MCF 10A (cell line): ENCODE results near the gene CPXM1. TPM values are rescaled to one million over a fixed set of nuclear protein-coding genes. Genes with fewer than 3 reads are reported as not detected.
"Not testable (repeated sequence)": the region's sequence is repeated elsewhere in the genome, so short reads cannot be mapped to it uniquely, and the experiment has no call there.

ENCODE experiments used
- BruUV-seq: library from RNA; stranded (reverse); fragments of 400-500 nt; replicated peaks from 2 replicates; lab custom pipeline; 2021; lab: Mats Ljungman, UMichigan
- CTCF ChIA-PET: fragments of 300-600 bp; sonication (Branson Sonifier 250); formaldehyde crosslinking; extraction: SDS; loops from one replicate; lab custom pipeline; 2021; ENCODE audit warnings: antibody characterized with exemption, inconsistent platforms; lab: Yijun Ruan, JAX
- POLR2A ChIA-PET: fragments of 300-600, 350-650 bp; sonication (Branson Sonifier 250); formaldehyde crosslinking; extraction: SDS; loops from one replicate; lab custom pipeline; 2020; ENCODE audit warnings: antibody characterized with exemption, inconsistent platforms; lab: Yijun Ruan, JAX
- DNase-seq: peaks from one replicate; pipeline ENCODE4 v3.0.0-alpha.2; 2018; ENCODE audit not compliant: unreplicated experiment
- H3K27ac Mint-ChIP-seq: one replicate; pipeline ENCODE4 v1.8.0; 2022; ENCODE audit warnings: mild to moderate bottlenecking, low read depth, mixed read lengths; ENCODE audit not compliant: unreplicated experiment
- H3K27me3 Mint-ChIP-seq: one replicate; pipeline ENCODE4 v1.8.0; 2022; ENCODE audit warnings: mixed read lengths; ENCODE audit not compliant: insufficient read depth, unreplicated experiment
- H3K36me3 Mint-ChIP-seq: one replicate; pipeline ENCODE4 v1.8.0; 2022; ENCODE audit warnings: mild to moderate bottlenecking, moderate library complexity, mixed read lengths; ENCODE audit not compliant: insufficient read depth, unreplicated experiment
- H3K4me1 Mint-ChIP-seq: one replicate; pipeline ENCODE4 v1.8.0; 2022; ENCODE audit warnings: mixed read lengths; ENCODE audit not compliant: insufficient read depth, unreplicated experiment
- H3K4me3 Mint-ChIP-seq: one replicate; pipeline ENCODE4 v1.8.0; 2022; ENCODE audit warnings: mild to moderate bottlenecking, moderate library complexity, mixed read lengths; ENCODE audit not compliant: unreplicated experiment
- H3K9me3 Mint-ChIP-seq: one replicate; pipeline ENCODE4 v1.8.0; 2022; ENCODE audit warnings: mixed read lengths; ENCODE audit not compliant: unreplicated experiment
- CTCF ChIP-seq: fragments of 200-600 bp; IDR thresholded peaks from one replicate; pipeline ENCODE4 v1.8.0; 2022; ENCODE audit warnings: antibody characterized with exemption, mild to moderate bottlenecking; ENCODE audit not compliant: unreplicated experiment
- intact Hi-C: fragments of 100-400 bp; cut with micrococcal nuclease; formaldehyde crosslinking; loops from 2 replicates; pipeline ENCODE4 v1.14.1; 2022
- total RNA-seq: library from RNA; stranded (reverse); gene quantifications from 2 replicates; pipeline ENCODE4 v1.2.3, GENCODE V29; 2022

CPXM1 gene
- total RNA-seq, 1 experiment from 2014 or later, result not detected

GRCh38 chr20:2775139-2775538 lies 25.3 kb downstream of the CPXM1 start:
- Mint-ChIP-seq H3K4me3 (no peak overlapping the region), H3K27me3 (peaks cover 16% of the 10 kb centered on the region)
- POLR2A ChIA-PET, result no interaction called here

GRCh38 chr20:2773812-2774211 lies 26.6 kb downstream of the CPXM1 start:
- H3K27me3 Mint-ChIP-seq, result peaks cover 16% of the 10 kb centered on the region
- no peak overlapping the region for H3K4me3 Mint-ChIP-seq
- BruUV-seq, result no TSS peak
- H3K4me1 Mint-ChIP-seq, result no peaks in the 10 kb centered on the region
- TF ChIP-seq CTCF, result no peak
- no peak overlapping the region for H3K27ac Mint-ChIP-seq
- POLR2A ChIA-PET, result no interaction called here
- H3K36me3 Mint-ChIP-seq, result no peaks in the 10 kb centered on the region
- no peaks in the 10 kb centered on the region for H3K9me3 Mint-ChIP-seq
- intact Hi-C loops, result no loop called here
- DNase-seq, result no peak
- CTCF ChIA-PET, result interaction anchor here (0.7 to 1.3 kb wide), 2 partner anchors 20 to 189 kb away, joined by 4 to 9 read pairs; no protein-coding TSS in a partner anchor

More at GRCh38 chr20:2775139-2775538, 25.3 kb downstream of the CPXM1 start:
- Mint-ChIP-seq H3K9me3 (no peaks in the 10 kb centered on the region), H3K27ac (no peak overlapping the region), H3K36me3 (no peaks in the 10 kb centered on the region), H3K4me1 (no peaks in the 10 kb centered on the region)
- no peak for DNase-seq
- BruUV-seq, result no TSS peak
- CTCF ChIA-PET, result interaction anchor here (0.6 kb wide), 1 partner anchor 72 kb away, joined by 4 read pairs; no protein-coding TSS in a partner anchor
- TF ChIP-seq CTCF, result no peak
- intact Hi-C loops, result no loop called here

- Mint-ChIP-seq H3K27ac (no peak overlapping the region), H3K9me3 (no peaks in the 10 kb centered on the region), H3K27me3 (peaks cover 26% of the 10 kb centered on the region), H3K4me3 (no peak overlapping the region), H3K36me3 (no peaks in the 10 kb centered on the region), H3K4me1 (peaks cover 15% of the 10 kb centered on the region)
- no TSS peak for BruUV-seq
- TF ChIP-seq CTCF, result no peak
- DNase-seq, result no peak
- ChIA-PET CTCF (no interaction called here), POLR2A (no interaction called here)
- intact Hi-C loops, result no loop called here
These were observed 28.8 kb downstream of the CPXM1 start for GRCh38 chr20:2771631-2772080.

GRCh38 chr20:2770091-2770490 lies 30.3 kb downstream of the CPXM1 start:
- H3K9me3 Mint-ChIP-seq, POLR2A ChIA-PET, intact Hi-C loops, DNase-seq, BruUV-seq, H3K36me3 Mint-ChIP-seq, H3K4me3 Mint-ChIP-seq: not testable (repeated sequence)
- CTCF ChIA-PET, result interaction anchor here (0.6 kb wide), 1 partner anchor 78 kb away, joined by 3 read pairs; no protein-coding TSS in a partner anchor
- Mint-ChIP-seq H3K27me3 (peaks cover 26% of the 10 kb centered on the region), H3K27ac (peak overlapping the region; percentile 31), H3K4me1 (peaks cover 15% of the 10 kb centered on the region)

GRCh38 chr20:2768632-2769015 lies 31.8 kb downstream of the CPXM1 start:
- CTCF ChIA-PET, result interaction anchor here (0.6 kb wide), 1 partner anchor 16 kb away, joined by 4 read pairs; no protein-coding TSS in a partner anchor
- H3K4me3 Mint-ChIP-seq, result no peak overlapping the region
- no TSS peak for BruUV-seq

More at GRCh38 chr20:2768632-2769015, 31.8 kb downstream of the CPXM1 start:
- Mint-ChIP-seq H3K36me3 (no peaks in the 10 kb centered on the region), H3K9me3 (no peaks in the 10 kb centered on the region), H3K4me1 (peaks cover 15% of the 10 kb centered on the region), H3K27me3 (peaks cover 34% of the 10 kb centered on the region), H3K27ac (no peak overlapping the region)
- intact Hi-C loops, result no loop called here
- POLR2A ChIA-PET, result no interaction called here
- TF ChIP-seq CTCF, result no peak
- no peak for DNase-seq
